Mesenchymal stem cell (in vitro differentiated cells and primary cell): Measurements from ENCODE around the gene PIGR.

ENCODE experiments used
- DNase-seq: peaks from one replicate; pipeline ENCODE4 v3.0.0-alpha.2; 2013
- H2AFZ ChIP-seq: one replicate; pipeline ENCODE4 v1.6.1; 2013; ENCODE audit warnings: low read depth, mild to moderate bottlenecking, control low read depth, inconsistent platforms, low read length, moderate library complexity
- H2AK5ac ChIP-seq: 2 replicates; pipeline ENCODE4 v1.6.1; 2013; ENCODE audit warnings: low read length, moderate library complexity, mild to moderate bottlenecking, inconsistent platforms; ENCODE audit not compliant: severe bottlenecking
- H2BK120ac ChIP-seq: one replicate; pipeline ENCODE4 v1.6.1; 2013; ENCODE audit warnings: low read depth, mild to moderate bottlenecking, inconsistent platforms, low read length, moderate library complexity
- H2BK12ac ChIP-seq, 2 experiments: one replicate each; pipeline ENCODE4 v1.6.1; 2013; ENCODE audit warnings: inconsistent platforms in 2 of 2, low read length in 2 of 2, mild to moderate bottlenecking in 2 of 2, moderate library complexity in 2 of 2, control low read depth in 1 of 2
- H2BK15ac ChIP-seq: one replicate; pipeline ENCODE4 v1.6.1; 2013; ENCODE audit warnings: mild to moderate bottlenecking, low read depth, inconsistent platforms; ENCODE audit not compliant: poor library complexity, severe bottlenecking
- H2BK5ac ChIP-seq: 2 replicates; pipeline ENCODE4 v1.6.1; 2013; ENCODE audit warnings: low read depth, mild to moderate bottlenecking, low read length, control low read depth, inconsistent platforms; ENCODE audit not compliant: poor library complexity, severe bottlenecking
- H3K14ac ChIP-seq, 2 experiments: one replicate each; pipeline ENCODE4 v1.6.1; 2013; ENCODE audit warnings: inconsistent platforms in 2 of 2, low read length in 2 of 2, control low read depth in 1 of 2, mild to moderate bottlenecking in 1 of 2, moderate library complexity in 1 of 2
- H3K18ac ChIP-seq, 2 experiments: one replicate each; pipeline ENCODE4 v1.6.1; 2013; ENCODE audit warnings: inconsistent platforms in 2 of 2, low read length in 2 of 2, control low read depth in 1 of 2, low read depth in 1 of 2, mild to moderate bottlenecking in 1 of 2
- H3K23ac ChIP-seq, 2 experiments: one replicate each; pipeline ENCODE4 v1.6.1; 2013; ENCODE audit warnings: inconsistent platforms in 2 of 2, low read length in 2 of 2, mild to moderate bottlenecking in 2 of 2, moderate library complexity in 2 of 2, control low read depth in 1 of 2
- H3K27ac ChIP-seq: 2 replicates; pipeline ENCODE4 v1.5.1; 2013; ENCODE audit warnings: mild to moderate bottlenecking, moderate library complexity, low read length, control low read depth, inconsistent platforms; ENCODE audit not compliant: poor library complexity, severe bottlenecking
- H3K27me3 ChIP-seq, 2 experiments: 2 replicates each; pipeline versions ENCODE4 v1.6.1 to v1.7.0; 2013; ENCODE audit warnings: low read length in 2 of 2, mild to moderate bottlenecking in 2 of 2, moderate library complexity in 2 of 2, control low read depth in 1 of 2, inconsistent platforms in 1 of 2; ENCODE audit not compliant: control insufficient read depth in 1 of 2, insufficient read depth in 1 of 2
- H3K36me3 ChIP-seq, 2 experiments: 2 replicates each; pipeline versions ENCODE4 v1.6.1 to v1.7.0; 2013; ENCODE audit warnings: low read length in 2 of 2, control low read depth in 1 of 2, inconsistent platforms in 1 of 2, low read depth in 1 of 2, mild to moderate bottlenecking in 1 of 2; ENCODE audit not compliant: insufficient read depth in 2 of 2, control insufficient read depth in 1 of 2
- H3K4ac ChIP-seq, 2 experiments: one replicate each; pipeline ENCODE4 v1.6.1; 2013; ENCODE audit warnings: inconsistent platforms in 2 of 2, low read length in 2 of 2, mild to moderate bottlenecking in 2 of 2, moderate library complexity in 2 of 2, control low read depth in 1 of 2, low read depth in 1 of 2
- H3K4me1 ChIP-seq: 2 replicates; pipeline ENCODE4 v1.6.1; 2013; ENCODE audit warnings: low read depth, low read length, control low read depth; ENCODE audit not compliant: control insufficient read depth, insufficient read depth
- H3K4me2 ChIP-seq: 2 replicates; pipeline ENCODE4 v1.6.1; 2013; ENCODE audit warnings: low read length, mild to moderate bottlenecking, inconsistent platforms; ENCODE audit not compliant: poor library complexity, severe bottlenecking
- H3K4me3 ChIP-seq, 2 experiments: 2 replicates each; pipeline versions ENCODE4 v1.5.1 to v1.7.0; 2013; ENCODE audit warnings: low read length in 2 of 2, mild to moderate bottlenecking in 2 of 2, control low read depth in 1 of 2, low read depth in 1 of 2; ENCODE audit not compliant: insufficient read depth in 1 of 2
- H3K79me1 ChIP-seq: replicated peaks from 2 replicates; pipeline ENCODE4 v1.6.1; 2013; ENCODE audit warnings: mild to moderate bottlenecking, control low read depth, low read length, inconsistent platforms; ENCODE audit not compliant: poor library complexity, severe bottlenecking
- H3K9ac ChIP-seq: 2 replicates; pipeline ENCODE4 v1.7.0; 2013; ENCODE audit warnings: mild to moderate bottlenecking, low read length, moderate library complexity
- H3K9me3 ChIP-seq: 2 replicates; pipeline ENCODE4 v1.7.0; 2013; ENCODE audit warnings: mild to moderate bottlenecking, low read length; ENCODE audit not compliant: control insufficient read depth
- H4K8ac ChIP-seq: one replicate; pipeline ENCODE4 v1.6.1; 2013; ENCODE audit warnings: inconsistent platforms, mild to moderate bottlenecking, low read length, moderate library complexity
- H4K91ac ChIP-seq: one replicate; pipeline ENCODE4 v1.6.1; 2013; ENCODE audit warnings: mild to moderate bottlenecking, low read length, inconsistent platforms
- WGBS: methylation state at CpG from one replicate; pipeline ENCODE4 v1.1.7; 2013; ENCODE audit warnings: mixed read lengths; 5-methylcytosine and 5-hydroxymethylcytosine counted together

The PIGR gene

DNA sequence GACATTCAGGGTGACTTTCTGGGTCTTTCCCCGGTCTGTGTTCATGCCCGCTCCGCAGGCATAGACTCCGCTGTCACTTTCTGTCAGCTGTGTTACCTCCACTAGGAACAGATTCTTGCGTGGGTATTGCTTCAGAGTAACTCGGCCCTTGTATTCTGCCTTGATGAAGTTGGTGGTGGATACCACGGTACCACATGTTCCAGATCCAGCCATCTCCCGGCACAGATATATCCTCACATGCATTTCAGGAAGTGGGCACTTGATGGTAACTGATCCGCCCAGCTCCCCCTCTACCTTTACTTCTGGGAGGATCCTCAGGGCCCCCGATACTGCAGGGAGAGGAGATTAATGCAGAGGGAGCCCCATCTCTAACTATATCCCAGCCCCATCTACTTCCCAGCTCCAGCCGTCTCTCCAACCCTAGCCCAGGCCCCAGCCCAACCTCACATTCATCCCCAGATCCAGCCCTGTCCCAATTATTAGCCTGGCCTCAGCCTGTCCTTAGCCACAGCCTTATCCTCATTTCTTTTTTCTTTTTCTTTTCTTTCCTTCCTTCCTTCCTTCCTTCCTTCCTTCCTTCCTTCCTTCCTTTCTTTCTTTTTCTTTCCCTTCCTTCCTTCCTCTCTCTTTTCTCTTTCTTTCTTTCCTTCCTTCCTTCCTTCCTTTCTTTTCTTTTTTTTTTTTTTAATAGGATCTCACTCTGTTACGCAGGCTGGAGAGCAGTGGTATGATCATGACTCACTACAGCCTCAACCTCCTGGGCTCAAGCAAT is 32.3 kb downstream of the PIGR start:
- no peak overlapping the region for H2BK15ac ChIP-seq
- H3K27me3 ChIP-seq: peaks cover 39 to 66% of the 10 kb centered on the region in 2 experiments
- H3K79me1 ChIP-seq: no peaks in the 10 kb centered on the region
- no peak overlapping the region for H3K4ac ChIP-seq
- H3K4me1 ChIP-seq: peaks cover 11% of the 10 kb centered on the region
- H3K36me3 ChIP-seq: peaks cover 0 to 5% of the 10 kb centered on the region in 2 experiments
- no peak for DNase-seq
- no peak overlapping the region for H3K4me3 ChIP-seq
- no peak overlapping the region for H3K9ac ChIP-seq
- 86% methylated on average over 12 of the region's 12 CpGs for WGBS
- H2BK5ac ChIP-seq: no peak overlapping the region
- no peak overlapping the region for H3K27ac ChIP-seq
- no peak overlapping the region for H3K18ac ChIP-seq
- H3K9me3 ChIP-seq: no peaks in the 10 kb centered on the region
- H4K91ac ChIP-seq: no peak overlapping the region
- H2AFZ ChIP-seq: no peak overlapping the region
- H3K14ac ChIP-seq: no peak overlapping the region
- no peak overlapping the region for H3K23ac ChIP-seq
- no peak overlapping the region for H4K8ac ChIP-seq
- no peak overlapping the region for H2BK120ac ChIP-seq
- no peak overlapping the region for H2BK12ac ChIP-seq
- H2AK5ac ChIP-seq: peak overlapping the region; percentile 38
- no peak overlapping the region for H3K4me2 ChIP-seq

- Histone ChIP-seq H3K18ac (no peak overlapping the region), H2BK120ac (no peak overlapping the region), H3K23ac (peak overlapping the region in 1 of 2 experiments; percentile 23), H3K27me3 (peaks cover 43 to 64% of the 10 kb centered on the region in 2 experiments), H2AK5ac (no peak overlapping the region), H3K4me1 (peaks cover 11% of the 10 kb centered on the region), H2BK12ac (no peak overlapping the region), H2AFZ (no peak overlapping the region), H3K4ac (no peak overlapping the region), H3K36me3 (peaks cover 0 to 5% of the 10 kb centered on the region in 2 experiments), H3K4me3 (no peak overlapping the region), H4K8ac (no peak overlapping the region), H2BK5ac (no peak overlapping the region), H3K9me3 (no peaks in the 10 kb centered on the region), H3K9ac (no peak overlapping the region), H2BK15ac (no peak overlapping the region), H3K27ac (no peak overlapping the region), H3K79me1 (no peaks in the 10 kb centered on the region), H4K91ac (no peak overlapping the region), H3K14ac (no peak overlapping the region), H3K4me2 (no peak overlapping the region)
- peak; percentile 81 for DNase-seq
- 27% methylated on average over 7 of the region's 7 CpGs for WGBS
Observed at GRCh38 chr1:206912445-206913095, 33.7 kb downstream of the PIGR start.

DNA sequence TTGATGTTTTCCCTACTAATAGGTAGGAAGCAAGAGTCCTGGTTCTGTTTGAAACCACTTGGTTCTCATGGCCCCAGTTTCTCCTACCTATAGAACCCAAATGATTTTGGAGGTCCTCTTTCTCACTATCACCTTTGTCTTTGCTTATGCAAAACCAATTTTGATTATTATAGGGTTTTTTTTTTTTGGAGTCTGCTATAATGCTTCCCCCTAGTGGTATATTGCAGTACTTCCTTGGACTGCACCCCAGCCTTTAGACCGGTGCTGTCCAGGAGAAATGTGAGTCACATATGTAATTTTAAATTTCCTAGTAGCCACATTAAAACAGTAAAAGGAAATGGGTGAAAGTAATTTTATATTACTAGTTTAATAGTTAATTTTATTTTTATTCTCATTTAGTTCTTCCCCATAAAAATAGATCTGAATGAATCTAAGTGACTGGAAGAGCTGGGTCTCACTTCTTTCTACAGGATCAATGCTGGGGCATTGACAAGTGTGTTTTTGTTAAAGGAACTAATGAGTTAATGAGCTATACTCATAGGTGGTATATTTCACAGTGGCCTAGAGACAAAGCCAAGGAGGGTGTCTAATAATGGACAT is 35.1 kb downstream of the PIGR start:
- no peak overlapping the region for H3K18ac ChIP-seq
- no peak overlapping the region for H2BK12ac ChIP-seq
- H2BK15ac ChIP-seq: no peak overlapping the region
- WGBS: no CpG with 5 or more reads among the region's 1 CpG
- no peak overlapping the region for H2AK5ac ChIP-seq
- no peak overlapping the region for H3K4me3 ChIP-seq
- no peak overlapping the region for H2BK120ac ChIP-seq
- no peak overlapping the region for H3K4me2 ChIP-seq
- H3K4ac ChIP-seq: no peak overlapping the region
- peaks cover 0 to 5% of the 10 kb centered on the region in 2 experiments for H3K36me3 ChIP-seq
- no peak overlapping the region for H4K8ac ChIP-seq
- no peak overlapping the region for H3K14ac ChIP-seq
- H3K23ac ChIP-seq: no peak overlapping the region
- H2AFZ ChIP-seq: no peak overlapping the region
- H3K27me3 ChIP-seq: peaks cover 41 to 51% of the 10 kb centered on the region in 2 experiments
- no peaks in the 10 kb centered on the region for H3K9me3 ChIP-seq
- peaks cover 11% of the 10 kb centered on the region for H3K4me1 ChIP-seq
- DNase-seq: peak; percentile 71
- H3K27ac ChIP-seq: no peak overlapping the region
- no peak overlapping the region for H2BK5ac ChIP-seq
- no peak overlapping the region for H3K9ac ChIP-seq
- no peak overlapping the region for H4K91ac ChIP-seq
- H3K79me1 ChIP-seq: no peaks in the 10 kb centered on the region

- H3K36me3 ChIP-seq: peaks cover 0 to 5% of the 10 kb centered on the region in 2 experiments
- H2AK5ac ChIP-seq: no peak overlapping the region
- H4K8ac ChIP-seq: peak overlapping the region; percentile 91
- 13% methylated on average over 11 of the region's 14 CpGs for WGBS
- peak overlapping the region; percentile 21 for H3K9ac ChIP-seq
- peak overlapping the region; percentile 37 to 79 for H3K18ac ChIP-seq
- DNase-seq: no peak
- H3K79me1 ChIP-seq: no peaks in the 10 kb centered on the region
- peaks cover 12% of the 10 kb centered on the region for H3K4me1 ChIP-seq
- H3K9me3 ChIP-seq: no peaks in the 10 kb centered on the region
- H3K4me3 ChIP-seq: peak overlapping the region; percentile 59 to 69
- peak overlapping the region; percentile 49 to 66 for H3K4ac ChIP-seq
- peak overlapping the region; percentile 74 for H2BK120ac ChIP-seq
- H3K4me2 ChIP-seq: peak overlapping the region; percentile 95
- peak overlapping the region; percentile 94 for H2AFZ ChIP-seq
- H4K91ac ChIP-seq: peak overlapping the region; percentile 82
- H3K14ac ChIP-seq: no peak overlapping the region
- H2BK12ac ChIP-seq: peak overlapping the region; percentile 78 to 94
- H3K27ac ChIP-seq: no peak overlapping the region
- peak overlapping the region; percentile 71 for H2BK15ac ChIP-seq
- H2BK5ac ChIP-seq: no peak overlapping the region
- peak overlapping the region in 1 of 2 experiments; percentile 73 for H3K23ac ChIP-seq
- peaks cover 29 to 39% of the 10 kb centered on the region in 2 experiments for H3K27me3 ChIP-seq
Observed at GRCh38 chr1:206909883-206910318, 36.4 kb downstream of the PIGR start.
